GM19240 (cell line): ENCODE results near the gene TMEM169.
"Not testable (repeated sequence)": the region's sequence is repeated elsewhere in the genome, so short reads cannot be mapped to it uniquely, and the experiment has no call there.

Experiments used
- DNase-seq: peaks from one replicate; pipeline ENCODE4 v3.0.0; 2011; ENCODE audit warnings: low spot score; ENCODE audit not compliant: insufficient read length

The TMEM169 gene

DNA sequence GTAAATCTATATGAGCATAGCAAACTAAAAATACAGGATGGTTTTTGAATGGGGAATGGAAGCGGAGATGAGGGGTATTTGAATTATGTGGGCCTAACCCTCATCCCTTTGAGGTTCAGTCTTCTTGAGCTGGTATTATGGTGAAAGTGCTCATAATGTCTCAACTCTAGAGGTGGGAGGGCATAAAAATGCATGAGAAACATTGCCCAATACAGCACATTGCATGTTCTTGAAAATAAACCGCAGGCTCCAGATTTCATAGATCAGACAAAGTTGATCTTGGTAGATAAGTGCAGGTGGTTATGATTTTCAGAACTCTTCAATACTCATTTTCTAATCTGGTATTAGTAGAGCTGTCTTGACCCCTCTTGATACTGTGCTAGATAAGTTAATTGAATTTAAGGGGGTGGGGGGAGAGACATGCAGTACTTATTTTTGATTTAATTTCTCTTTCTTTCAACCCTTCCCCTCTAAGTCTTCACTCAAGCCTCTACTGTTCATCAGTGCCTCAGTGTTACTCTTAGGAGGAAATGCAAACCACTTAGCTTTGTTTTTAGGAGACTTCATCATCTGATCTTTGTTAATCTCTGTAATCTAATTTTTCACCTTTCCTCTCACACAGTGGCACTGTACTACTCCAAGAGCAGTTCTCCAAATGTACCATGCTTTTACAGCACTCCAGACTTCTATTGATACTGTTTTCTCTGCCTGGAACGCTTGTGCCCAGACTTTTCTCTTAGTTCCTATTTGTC, 49.6 kb downstream of the TMEM169 start:
- no peak for DNase-seq

DNA sequence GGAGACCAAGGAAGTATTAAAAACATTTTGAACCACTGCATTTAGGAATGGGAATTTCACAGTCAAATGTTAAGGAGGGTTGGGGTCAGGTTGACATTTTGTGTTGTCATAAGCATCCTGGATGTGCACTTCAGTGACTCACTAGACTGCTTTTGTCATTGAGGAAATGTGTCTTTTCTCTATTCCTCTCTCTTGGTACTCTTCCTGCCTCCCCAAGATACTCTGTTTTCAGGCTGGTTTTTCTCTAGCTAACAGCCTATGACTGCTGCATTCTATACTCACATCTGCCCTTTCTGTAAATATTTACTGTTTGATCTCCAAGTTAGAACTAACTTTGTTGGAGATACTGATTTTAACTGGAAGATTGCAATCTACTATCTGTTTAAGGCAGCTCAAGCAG, 50.9 kb downstream of the TMEM169 start:
- no peak for DNase-seq

DNA sequence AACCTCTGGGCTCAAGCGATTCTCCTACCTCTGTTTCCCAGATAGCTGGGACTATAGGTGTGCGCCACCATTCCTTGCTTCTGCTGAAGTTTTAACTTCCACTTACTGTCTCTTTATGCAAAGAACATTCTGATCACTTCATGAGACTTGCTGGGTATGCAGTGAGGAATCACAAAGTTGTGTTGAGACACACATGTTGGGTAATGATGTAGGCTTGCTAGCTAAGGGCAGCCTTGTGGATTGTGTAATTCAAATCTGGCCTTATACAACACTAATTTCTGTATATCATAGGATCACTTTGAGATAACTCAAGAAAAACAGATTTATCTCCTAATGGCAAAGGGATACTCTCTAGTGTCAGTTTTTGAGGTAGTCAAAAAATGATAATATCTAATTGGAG, 51.7 kb downstream of the TMEM169 start:
- no peak for DNase-seq

DNA sequence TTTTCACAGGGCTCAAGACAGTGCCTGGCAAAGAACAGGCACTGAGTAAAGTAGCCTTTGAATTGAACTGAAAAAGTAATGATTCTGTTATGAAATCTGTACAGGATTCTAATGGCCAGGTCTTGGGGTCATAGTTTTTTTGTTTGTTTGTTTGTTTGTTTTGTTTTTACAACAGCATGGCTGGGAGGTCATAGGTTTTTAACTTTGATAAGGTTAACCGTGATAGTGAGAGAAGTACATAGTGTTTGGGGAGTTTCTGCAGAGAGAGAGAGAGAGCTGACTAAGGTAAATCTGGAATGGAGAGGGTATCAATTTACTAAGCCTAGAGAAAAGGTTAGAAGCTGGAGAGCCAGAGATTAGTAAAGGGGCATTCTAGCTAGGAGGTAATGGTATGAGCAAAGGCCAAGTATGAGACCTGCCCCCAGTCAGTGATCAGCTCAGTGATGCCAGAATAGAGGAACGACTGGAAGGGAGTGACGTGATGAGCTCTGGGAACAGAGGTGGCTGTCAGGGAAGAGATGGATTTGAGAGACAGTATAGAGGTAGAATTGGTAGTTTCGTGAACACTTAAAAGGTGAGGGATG, 53.3 kb downstream of the TMEM169 start:
- no peak for DNase-seq

DNA sequence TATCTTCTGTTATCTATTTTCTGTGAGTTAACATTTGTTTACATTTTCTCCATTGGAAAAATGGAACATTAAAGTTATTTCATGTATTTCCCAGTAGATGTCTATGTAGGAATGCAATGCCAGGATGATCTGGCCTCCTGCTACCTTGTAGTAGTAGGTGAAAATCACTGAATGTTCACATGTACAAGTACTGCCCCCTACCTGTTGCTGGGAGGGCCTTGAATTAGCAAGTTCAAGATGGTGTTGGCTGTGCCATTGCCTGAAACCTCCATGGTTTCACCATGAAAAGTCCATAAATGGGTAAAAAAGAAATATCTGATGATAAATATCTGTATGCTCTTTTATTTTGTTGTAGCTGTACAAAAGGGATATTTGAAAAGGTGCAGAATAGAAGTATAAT, 58.2 kb downstream of the TMEM169 start:
- DNase-seq, result no peak

DNA sequence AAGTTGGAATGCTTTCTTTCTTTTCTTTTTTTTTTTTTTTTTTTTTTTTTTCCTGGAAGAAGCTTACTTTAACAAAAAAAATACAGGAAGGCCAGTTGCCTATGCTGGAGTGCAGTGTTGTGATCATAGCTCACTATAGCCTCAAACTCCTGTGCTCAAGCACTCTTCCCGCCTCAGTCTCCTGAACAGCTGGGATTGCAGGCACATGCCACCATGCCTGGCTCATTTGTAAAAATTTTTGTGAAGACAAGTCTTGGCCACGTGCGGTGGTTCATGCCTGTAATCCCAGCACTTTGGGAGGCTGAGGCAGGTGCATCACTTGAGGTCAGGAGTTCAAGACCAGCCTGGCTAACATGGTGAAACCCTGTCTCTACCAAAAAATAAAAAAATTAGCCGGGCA, 59.8 kb downstream of the TMEM169 start:
- DNase-seq, result not testable (repeated sequence)

DNA sequence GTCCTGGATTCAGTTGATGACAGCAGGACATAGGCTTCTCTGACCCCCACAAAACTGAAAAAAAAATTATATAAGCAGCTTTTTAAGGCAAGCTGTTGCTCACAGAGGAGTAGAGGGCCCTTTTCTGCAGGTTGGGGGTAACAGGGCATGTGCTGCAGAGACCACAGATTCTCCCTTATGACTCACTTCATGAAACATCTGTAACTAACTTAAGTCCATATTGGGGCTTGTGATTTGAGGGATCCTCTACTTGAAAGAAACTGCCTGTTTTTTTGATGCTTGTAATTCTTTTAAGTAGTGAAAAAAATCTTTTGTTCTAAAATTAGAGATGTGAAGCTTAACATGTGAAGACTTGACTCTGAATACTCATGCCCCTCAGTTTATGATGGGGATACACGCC, 60.8 kb downstream of the TMEM169 start:
- peak; percentile 23 for DNase-seq

DNA sequence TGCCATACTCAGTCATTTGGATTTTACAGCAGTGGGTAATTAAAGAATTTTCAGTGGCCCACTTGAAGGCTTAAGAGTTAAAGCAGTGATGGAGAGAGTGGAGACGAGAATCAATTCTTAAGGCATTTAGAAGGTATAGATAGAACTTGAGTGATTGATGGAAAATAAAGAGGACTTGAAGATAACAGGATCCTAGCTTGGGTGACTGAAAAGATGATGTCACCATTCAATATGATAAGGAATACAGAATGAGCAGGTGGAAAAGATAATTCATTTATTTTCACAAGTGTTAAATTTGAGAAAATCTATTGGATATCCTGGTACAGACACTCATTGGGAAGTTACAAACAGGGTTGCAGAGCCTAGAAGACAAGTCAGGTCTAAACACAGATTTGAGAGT, 62.7 kb downstream of the TMEM169 start:
- DNase-seq, result no peak

DNA sequence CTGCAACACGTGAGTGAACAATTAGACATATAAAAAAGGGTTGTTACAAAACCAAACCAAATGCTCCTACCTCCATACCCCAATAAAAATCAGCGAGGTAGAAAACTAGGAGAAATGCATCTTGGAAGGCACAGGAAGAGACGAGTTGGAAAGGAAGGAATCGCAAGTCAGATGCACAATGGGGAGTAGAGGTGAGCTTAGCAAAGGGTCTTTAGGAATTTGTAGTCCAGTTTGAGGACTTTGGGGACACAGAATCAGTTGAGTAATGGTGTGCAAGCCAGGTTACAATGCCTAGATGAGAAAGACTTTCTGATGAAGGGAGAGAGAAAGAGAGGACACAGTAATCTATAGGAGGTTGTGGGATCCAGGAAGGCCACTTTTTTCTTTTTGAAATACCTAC, 63.1 kb downstream of the TMEM169 start:
- DNase-seq, result no peak

DNA sequence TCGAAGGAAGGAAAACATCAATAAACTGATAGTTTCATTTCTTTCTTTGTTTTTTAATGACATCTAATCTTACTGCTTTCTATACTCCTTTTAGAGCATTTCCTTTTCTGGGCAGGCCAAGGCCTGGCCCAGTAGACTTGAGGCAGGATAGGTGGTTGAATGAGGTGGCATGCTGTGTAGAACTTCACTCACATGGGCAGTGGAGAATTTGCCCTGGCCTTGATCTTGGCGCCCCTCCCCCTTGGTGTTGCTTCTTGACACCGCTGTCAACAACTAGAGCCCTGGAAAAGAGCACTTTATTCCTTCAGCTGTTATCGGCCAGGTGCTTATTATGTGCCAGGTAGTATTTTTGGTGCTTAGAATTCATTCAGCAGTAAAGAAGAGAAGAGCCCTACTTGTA, 64.9 kb downstream of the TMEM169 start:
- no peak for DNase-seq

DNA sequence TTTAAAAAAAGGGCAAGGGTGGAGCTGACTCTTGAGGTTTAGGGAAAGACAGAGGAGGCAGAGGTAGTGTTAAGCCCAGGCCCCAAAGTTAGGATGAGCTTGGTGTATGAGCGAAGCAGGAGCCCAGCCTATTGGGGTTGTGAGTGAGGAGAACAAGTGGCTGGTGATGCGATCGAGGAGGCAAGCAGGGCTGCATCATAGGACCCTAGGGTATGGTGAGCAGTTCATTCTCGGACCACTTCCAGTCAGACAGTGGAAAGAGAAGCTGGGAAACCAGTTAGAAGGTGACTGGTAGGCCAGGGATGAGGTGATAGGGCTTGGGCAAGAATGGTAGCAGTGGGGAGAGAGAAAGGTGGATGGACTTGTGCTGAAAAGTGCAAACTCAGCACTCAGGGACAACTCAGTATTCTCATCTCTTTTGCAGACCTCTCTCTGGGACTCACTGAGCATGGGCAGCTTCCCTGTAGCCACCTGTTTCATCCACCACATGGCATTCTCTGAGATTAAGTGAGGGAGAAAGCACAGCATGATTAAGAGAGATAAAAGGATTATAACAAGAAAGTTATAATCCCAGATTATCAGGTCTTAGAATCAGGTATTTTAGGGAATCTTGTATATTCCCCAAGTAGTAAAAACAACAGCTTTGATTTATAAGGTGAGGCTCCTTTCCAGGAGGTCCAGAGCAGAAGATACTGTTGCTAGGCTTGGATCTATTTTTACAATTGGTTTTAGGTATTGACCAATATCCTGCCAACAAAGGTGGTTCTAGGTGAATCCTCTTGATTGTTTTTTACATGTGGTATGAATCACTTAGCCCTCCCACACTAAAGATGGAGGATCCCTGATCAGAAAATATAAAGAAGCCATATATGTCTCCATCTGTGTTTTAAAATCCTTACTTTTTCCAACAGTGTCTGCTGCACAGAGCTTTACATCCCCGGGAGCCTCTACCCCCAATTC, 65.7 kb downstream of the TMEM169 start:
- DNase-seq, result no peak

DNA sequence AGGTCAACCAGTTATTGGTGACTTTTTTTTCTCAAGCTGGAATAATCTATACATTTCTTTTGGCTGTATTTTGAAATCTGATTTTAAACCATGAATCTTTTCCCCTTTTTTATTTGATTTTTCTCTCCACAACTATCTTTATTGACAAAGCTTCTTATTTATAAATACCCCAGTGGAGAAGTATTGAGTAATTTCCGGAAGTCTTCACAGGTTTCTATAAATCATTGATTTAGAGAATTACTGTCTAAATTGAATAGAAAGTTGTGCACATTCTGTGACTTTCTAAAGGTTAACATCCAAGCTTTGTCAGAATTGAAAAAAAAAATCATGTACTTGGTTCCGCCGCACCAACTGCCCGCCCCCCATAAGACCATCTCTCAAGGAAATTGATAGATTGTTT, 67.3 kb downstream of the TMEM169 start:
- DNase-seq, result no peak

DNA sequence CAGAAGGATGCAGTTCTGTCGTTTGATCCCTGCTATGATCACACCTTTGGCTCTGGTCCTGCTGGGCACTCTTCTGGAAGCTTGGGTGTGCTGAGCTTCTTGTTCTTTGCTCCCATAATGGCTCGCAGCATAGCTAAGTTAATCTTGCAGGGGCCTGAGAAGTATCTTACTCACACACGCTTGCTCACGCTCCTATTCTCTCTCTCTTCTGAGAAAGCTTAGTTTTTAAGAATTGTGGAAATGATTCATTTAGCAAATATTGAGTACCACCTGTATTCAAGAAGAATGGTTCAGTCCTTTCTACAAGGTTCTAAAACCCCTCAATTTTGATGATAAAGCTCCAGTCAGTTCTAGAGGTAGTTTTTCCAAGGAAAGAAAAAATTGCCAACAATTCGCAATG, 68.0 kb downstream of the TMEM169 start:
- DNase-seq, result no peak

DNA sequence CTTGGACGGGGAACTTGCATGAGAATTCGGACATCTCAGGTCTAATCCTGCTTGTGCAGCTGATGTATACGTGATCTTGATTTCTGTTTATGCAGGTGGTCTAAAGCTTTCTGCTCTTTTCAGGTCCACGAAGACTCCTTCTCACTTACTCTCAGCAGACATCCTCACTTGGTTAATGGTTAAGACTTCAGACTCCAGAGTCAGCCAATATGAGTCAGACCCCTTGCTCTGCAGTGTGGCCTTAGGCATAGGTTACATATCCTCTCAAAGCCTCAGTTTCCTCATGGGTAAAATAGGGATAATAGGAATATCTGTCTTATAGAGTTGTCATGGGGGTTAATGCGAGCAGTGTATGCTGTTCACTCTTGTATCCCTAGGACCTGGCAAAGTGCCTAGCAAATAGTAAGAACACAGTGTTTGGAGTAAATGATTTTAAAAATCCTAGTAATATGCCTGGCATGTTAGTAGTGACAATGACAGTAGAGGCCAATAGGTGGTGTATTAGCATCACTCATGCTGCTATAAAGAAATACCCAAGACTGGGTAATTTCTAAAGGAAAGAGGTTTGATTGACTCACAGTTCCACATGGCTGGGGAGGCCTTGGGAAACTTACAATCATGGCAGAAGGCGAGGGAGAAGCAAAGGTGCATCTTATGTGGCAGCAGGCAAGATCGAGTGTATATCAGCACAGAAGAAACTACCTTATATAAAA, 69.8 kb downstream of the TMEM169 start:
- no peak for DNase-seq
